ENCODE results near the gene GPBP1L1.

Gene GPBP1L1

GRCh38 chr1:45583666-45584350 is 102.5 kb downstream of the GPBP1L1 start, which contains the start of gene NASP (continued):
- TF ChIP-seq, protein P1, sequence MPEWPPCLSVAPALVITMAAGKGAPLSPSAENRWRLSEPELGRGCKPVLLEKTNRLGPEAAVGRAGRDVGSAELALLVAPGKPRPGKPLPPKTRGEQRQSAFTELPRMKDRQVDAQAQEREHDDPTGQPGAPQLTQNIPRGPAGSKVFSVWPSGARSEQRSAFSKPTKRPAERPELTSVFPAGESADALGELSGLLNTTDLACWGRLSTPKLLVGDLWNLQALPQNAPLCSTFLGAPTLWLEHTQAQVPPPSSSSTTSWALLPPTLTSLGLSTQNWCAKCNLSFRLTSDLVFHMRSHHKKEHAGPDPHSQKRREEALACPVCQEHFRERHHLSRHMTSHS (tag by site-specific recombination; IDR thresholded peaks at IDR 0.05): no peak
- TF ChIP-seq HOXD13 (CRISPR knock-in tag; IDR thresholded peaks at IDR 0.05; ENCODE audit: borderline replicate concordance) (no peak), ZNF777 (tag by site-specific recombination; IDR thresholded peaks at IDR 0.05; ENCODE audit: borderline replicate concordance) (0 out of 2 replicates have a peak, but pooled peaks have one; percentile 27), ZNF211 (tag by site-specific recombination; IDR thresholded peaks at IDR 0.05; ENCODE audit: low read depth) (no peak), ZNF266 (tag by site-specific recombination; IDR thresholded peaks at IDR 0.05; ENCODE audit: low read depth) (no peak), ZNF785 (tag by site-specific recombination; IDR thresholded peaks at IDR 0.05) (no peak), ZNF2 (tag by site-specific recombination; IDR thresholded peaks at IDR 0.05) (peak; percentile 94), ZNF239 (tag by site-specific recombination; IDR thresholded peaks at IDR 0.05) (0 out of 2 replicates have a peak, but pooled peaks have one; percentile 56), ZIC2 (tag by site-specific recombination; IDR thresholded peaks at IDR 0.05) (no peak), MZF1 (tag by site-specific recombination; IDR thresholded peaks at IDR 0.05; ENCODE audit: borderline replicate concordance) (no peak), SETDB1 (IDR thresholded peaks at IDR 0.05; ENCODE audit: insufficient read length, low read length) (no peak), ZNF596 (tag by site-specific recombination; IDR thresholded peaks at IDR 0.05) (no peak), ZNF473 (tag by site-specific recombination; IDR thresholded peaks at IDR 0.05) (no peak), ZNF791 (tag by site-specific recombination; IDR thresholded peaks at IDR 0.05) (no peak), PRDM2 (tag by site-specific recombination; IDR thresholded peaks at IDR 0.05; ENCODE audit: borderline replicate concordance) (0 out of 2 replicates have a peak, but pooled peaks have one; percentile 53), ZNF449 (tag by site-specific recombination; IDR thresholded peaks at IDR 0.05) (no peak; the same call in 1 of the 2 replicates), BCL11B (tag by site-specific recombination; IDR thresholded peaks at IDR 0.05; ENCODE audit: low read depth) (0 out of 2 replicates have a peak, but pooled peaks have one; percentile 72), ZNF843 (tag by site-specific recombination; IDR thresholded peaks at IDR 0.05) (0 out of 2 replicates have a peak, but pooled peaks have one; percentile 57), ZNF629 (tag by site-specific recombination; IDR thresholded peaks at IDR 0.05) (peak; percentile 60), ZNF768 (tag by site-specific recombination; IDR thresholded peaks at IDR 0.05) (no peak), ZFHX2 (tag by site-specific recombination; conservative IDR thresholded peaks at IDR 0.05) (peak; percentile 46; the same call in 1 of the 2 replicates), WT1 (tag by site-specific recombination; IDR thresholded peaks at IDR 0.05) (peak; percentile 44; the same call in 1 of the 2 replicates), ZNF544 (tag by site-specific recombination; IDR thresholded peaks at IDR 0.05) (no peak)
- TF ChIP-seq, protein P2, sequence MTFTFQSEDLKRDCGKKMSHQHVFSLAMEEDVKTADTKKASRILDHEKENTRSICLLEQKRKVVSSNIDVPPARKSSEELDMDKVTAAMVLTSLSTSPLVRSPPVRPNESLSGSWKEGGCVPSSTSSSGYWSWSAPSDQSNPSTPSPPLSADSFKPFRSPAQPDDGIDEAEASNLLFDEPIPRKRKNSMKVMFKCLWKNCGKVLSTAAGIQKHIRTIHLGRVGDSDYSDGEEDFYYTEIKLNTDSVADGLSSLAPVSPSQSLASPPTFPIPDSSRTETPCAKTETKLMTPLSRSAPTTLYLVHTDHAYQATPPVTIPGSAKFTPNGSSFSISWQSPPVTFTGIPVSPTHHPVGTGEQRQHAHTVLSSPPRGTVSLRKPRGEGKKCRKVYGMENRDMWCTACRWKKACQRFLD (tag by site-specific recombination; IDR thresholded peaks at IDR 0.05): no peak; the same call in 1 of the 2 replicates
- TF ChIP-seq, protein P3, sequence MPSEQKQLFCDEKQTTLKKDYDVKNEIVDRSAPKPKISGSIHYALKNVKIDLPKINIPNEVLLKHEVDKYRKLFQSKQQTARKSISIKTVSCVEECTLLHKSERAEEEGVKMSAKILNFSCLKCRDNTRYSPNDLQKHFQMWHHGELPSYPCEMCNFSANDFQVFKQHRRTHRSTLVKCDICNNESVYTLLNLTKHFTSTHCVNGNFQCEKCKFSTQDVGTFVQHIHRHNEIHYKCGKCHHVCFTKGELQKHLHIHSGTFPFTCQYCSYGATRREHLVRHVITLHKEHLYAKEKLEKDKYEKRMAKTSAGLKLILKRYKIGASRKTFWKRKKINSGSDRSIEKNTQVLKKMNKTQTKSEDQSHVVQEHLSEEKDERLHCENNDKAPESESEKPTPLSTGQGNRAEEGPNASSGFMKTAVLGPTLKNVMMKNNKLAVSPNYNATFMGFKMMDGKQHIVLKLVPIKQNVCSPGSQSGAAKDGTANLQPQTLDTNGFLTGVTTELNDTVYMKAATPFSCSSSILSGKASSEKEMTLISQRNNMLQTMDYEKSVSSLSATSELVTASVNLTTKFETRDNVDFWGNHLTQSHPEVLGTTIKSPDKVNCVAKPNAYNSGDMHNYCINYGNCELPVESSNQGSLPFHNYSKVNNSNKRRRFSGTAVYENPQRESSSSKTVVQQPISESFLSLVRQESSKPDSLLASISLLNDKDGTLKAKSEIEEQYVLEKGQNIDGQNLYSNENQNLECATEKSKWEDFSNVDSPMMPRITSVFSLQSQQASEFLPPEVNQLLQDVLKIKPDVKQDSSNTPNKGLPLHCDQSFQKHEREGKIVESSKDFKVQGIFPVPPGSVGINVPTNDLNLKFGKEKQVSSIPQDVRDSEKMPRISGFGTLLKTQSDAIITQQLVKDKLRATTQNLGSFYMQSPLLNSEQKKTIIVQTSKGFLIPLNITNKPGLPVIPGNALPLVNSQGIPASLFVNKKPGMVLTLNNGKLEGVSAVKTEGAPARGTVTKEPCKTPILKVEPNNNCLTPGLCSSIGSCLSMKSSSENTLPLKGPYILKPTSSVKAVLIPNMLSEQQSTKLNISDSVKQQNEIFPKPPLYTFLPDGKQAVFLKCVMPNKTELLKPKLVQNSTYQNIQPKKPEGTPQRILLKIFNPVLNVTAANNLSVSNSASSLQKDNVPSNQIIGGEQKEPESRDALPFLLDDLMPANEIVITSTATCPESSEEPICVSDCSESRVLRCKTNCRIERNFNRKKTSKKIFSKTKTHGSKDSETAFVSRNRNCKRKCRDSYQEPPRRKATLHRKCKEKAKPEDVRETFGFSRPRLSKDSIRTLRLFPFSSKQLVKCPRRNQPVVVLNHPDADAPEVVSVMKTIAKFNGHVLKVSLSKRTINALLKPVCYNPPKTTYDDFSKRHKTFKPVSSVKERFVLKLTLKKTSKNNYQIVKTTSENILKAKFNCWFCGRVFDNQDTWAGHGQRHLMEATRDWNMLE (tag by site-specific recombination; conservative IDR thresholded peaks at IDR 0.05; ENCODE audit: low read depth): peak; percentile 15; the same call in 1 of the 2 replicates

Measured in HEK293 (cell line).